HL-60 (cell line): Measurements from ENCODE around the gene GNS.

ENCODE experiments used
- DNase-seq, 2 experiments: peaks; one replicate each; pipeline ENCODE4 v3.0.0-alpha.2; 2010 to 2020; ENCODE audit warnings: low read depth in 1 of 2, low spot score in 1 of 2
- H3K27ac ChIP-seq: fragments of 250-450 bp; sonication (Bioruptor Pico); replicated peaks from 2 replicates; pipeline ENCODE4 v1.5.1; 2020; ENCODE audit warnings: mild to moderate bottlenecking, moderate library complexity
- H3K27me3 ChIP-seq: fragments of 250-450 bp; sonication (Bioruptor Pico); 2 replicates; pipeline ENCODE4 v1.5.1; 2021; ENCODE audit warnings: mild to moderate bottlenecking, moderate library complexity; ENCODE audit not compliant: insufficient read depth, poor library complexity, severe bottlenecking
- H3K4me3 ChIP-seq: replicated peaks from 2 replicates; pipeline ENCODE4 v1.5.1; 2011; ENCODE audit warnings: mild to moderate bottlenecking, control low read depth, low read length; ENCODE audit not compliant: insufficient read depth
- GABPA ChIP-seq: IDR thresholded peaks from 2 replicates; pipeline ENCODE4 v1.6.1; 2012; ENCODE audit warnings: low read depth
- POLR2AphosphoS5 ChIP-seq: IDR thresholded peaks from 2 replicates; pipeline ENCODE4 v1.6.1; 2012; ENCODE audit warnings: low read depth
- SPI1 ChIP-seq: IDR thresholded peaks from 2 replicates; pipeline ENCODE4 v1.6.1; 2012; ENCODE audit warnings: low read depth, mild to moderate bottlenecking, borderline replicate concordance
- TF ChIP-seq, protein P1 (sequence below): IDR thresholded peaks from one replicate; pipeline ENCODE4 v1.5.1; 2011; ENCODE audit warnings: low read length, control low read depth, inconsistent platforms; ENCODE audit not compliant: insufficient read depth
- TF ChIP-seq, protein P2 (sequence below): IDR thresholded peaks from 2 replicates; pipeline ENCODE4 v1.6.1; 2012; ENCODE audit warnings: low read depth; ENCODE audit not compliant: insufficient replicate concordance

GNS gene

GRCh38 chr12:64714551-64714968 lies 44.6 kb downstream of the GNS start:
- DNase-seq, result peak in 1 of 2 experiments; percentile 45
- Histone ChIP-seq H3K4me3 (no peak overlapping the region), H3K27ac (peak overlapping the region; percentile 45), H3K27me3 (no peaks in the 10 kb centered on the region)
- TF ChIP-seq, protein P1, sequence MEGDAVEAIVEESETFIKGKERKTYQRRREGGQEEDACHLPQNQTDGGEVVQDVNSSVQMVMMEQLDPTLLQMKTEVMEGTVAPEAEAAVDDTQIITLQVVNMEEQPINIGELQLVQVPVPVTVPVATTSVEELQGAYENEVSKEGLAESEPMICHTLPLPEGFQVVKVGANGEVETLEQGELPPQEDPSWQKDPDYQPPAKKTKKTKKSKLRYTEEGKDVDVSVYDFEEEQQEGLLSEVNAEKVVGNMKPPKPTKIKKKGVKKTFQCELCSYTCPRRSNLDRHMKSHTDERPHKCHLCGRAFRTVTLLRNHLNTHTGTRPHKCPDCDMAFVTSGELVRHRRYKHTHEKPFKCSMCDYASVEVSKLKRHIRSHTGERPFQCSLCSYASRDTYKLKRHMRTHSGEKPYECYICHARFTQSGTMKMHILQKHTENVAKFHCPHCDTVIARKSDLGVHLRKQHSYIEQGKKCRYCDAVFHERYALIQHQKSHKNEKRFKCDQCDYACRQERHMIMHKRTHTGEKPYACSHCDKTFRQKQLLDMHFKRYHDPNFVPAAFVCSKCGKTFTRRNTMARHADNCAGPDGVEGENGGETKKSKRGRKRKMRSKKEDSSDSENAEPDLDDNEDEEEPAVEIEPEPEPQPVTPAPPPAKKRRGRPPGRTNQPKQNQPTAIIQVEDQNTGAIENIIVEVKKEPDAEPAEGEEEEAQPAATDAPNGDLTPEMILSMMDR, result no peak
- TF ChIP-seq POLR2AphosphoS5 (no peak), SPI1 (no peak), GABPA (no peak)
- TF ChIP-seq, protein P2, sequence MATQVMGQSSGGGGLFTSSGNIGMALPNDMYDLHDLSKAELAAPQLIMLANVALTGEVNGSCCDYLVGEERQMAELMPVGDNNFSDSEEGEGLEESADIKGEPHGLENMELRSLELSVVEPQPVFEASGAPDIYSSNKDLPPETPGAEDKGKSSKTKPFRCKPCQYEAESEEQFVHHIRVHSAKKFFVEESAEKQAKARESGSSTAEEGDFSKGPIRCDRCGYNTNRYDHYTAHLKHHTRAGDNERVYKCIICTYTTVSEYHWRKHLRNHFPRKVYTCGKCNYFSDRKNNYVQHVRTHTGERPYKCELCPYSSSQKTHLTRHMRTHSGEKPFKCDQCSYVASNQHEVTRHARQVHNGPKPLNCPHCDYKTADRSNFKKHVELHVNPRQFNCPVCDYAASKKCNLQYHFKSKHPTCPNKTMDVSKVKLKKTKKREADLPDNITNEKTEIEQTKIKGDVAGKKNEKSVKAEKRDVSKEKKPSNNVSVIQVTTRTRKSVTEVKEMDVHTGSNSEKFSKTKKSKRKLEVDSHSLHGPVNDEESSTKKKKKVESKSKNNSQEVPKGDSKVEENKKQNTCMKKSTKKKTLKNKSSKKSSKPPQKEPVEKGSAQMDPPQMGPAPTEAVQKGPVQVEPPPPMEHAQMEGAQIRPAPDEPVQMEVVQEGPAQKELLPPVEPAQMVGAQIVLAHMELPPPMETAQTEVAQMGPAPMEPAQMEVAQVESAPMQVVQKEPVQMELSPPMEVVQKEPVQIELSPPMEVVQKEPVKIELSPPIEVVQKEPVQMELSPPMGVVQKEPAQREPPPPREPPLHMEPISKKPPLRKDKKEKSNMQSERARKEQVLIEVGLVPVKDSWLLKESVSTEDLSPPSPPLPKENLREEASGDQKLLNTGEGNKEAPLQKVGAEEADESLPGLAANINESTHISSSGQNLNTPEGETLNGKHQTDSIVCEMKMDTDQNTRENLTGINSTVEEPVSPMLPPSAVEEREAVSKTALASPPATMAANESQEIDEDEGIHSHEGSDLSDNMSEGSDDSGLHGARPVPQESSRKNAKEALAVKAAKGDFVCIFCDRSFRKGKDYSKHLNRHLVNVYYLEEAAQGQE, result no peak

DNA sequence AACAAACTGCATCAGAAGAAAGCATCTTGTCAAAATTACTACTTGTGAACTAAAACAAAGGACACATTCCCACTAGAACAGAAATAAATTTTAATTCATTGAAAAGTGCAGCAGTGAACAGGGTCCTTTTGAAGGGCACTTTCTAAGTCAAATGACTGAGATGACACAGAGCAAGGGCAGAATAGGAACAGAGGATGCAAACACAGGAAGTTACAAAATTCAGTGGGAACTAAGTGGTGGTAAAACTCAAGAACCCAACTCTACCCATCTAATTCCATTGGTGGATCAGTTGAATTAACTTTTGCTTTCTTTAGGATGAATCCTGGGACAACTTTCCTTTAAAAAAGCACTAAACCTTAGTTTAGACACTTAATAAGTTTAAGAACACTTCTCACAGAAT lies 45.8 kb downstream of the GNS start:
- H3K27me3 ChIP-seq, result no peaks in the 10 kb centered on the region
- no peak overlapping the region for H3K4me3 ChIP-seq
- DNase-seq, result peak; percentile 30 to 51
- TF ChIP-seq SPI1 (peak; percentile 38; the same call in 1 of the 2 replicates), POLR2AphosphoS5 (no peak), GABPA (no peak)
- TF ChIP-seq, protein P2, result no peak
- TF ChIP-seq, protein P1, result no peak
- peak overlapping the region; percentile 1; the same call in 1 of the 2 replicates for H3K27ac ChIP-seq

DNA sequence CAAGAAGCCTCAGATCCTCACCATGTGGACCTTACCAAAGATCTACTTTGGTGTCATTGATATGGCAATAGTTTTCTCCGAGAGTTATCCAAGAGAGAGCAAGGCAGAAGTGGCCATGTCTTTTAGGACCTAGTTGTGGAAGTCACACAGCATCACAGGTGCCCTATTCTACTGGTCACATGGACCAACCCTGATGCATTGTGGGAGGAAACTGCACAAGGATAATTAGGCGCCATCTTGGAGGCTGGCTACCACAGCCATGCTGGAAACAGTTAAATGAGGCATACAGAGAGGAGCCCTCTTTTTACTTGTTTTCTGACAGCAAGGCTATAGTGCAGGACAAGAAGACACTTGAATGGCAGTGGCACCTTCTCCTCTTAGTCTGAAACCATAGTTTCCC lies 49.8 kb downstream of the GNS start:
- TF ChIP-seq POLR2AphosphoS5 (no peak), GABPA (no peak)
- TF ChIP-seq, protein P2, result no peak

DNA sequence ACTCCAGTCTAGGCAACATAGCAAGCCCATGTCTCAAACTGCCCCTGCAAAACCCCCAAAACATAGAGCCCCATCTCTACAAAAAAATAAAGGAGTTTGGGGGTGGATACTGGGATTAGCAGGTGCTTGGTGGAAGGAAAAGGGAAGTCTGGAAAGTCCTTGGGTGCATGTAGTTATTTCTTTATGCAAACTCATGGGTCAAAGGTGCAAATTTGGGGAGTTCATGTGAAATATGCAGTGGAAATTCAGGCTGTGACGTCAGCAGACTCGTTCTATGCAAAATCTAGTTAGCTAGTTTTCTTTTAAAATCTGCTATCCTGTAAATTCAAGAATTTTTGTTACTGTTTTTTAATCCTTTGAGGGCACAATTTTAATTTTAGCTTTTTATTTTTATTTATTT lies 51.3 kb downstream of the GNS start:
- H3K27me3 ChIP-seq, result no peaks in the 10 kb centered on the region
- DNase-seq, result no peak
- no peak overlapping the region for H3K27ac ChIP-seq
- H3K4me3 ChIP-seq, result no peak overlapping the region
- TF ChIP-seq GABPA (no peak), SPI1 (no peak), POLR2AphosphoS5 (no peak)
- TF ChIP-seq, protein P2, result no peak
- TF ChIP-seq, protein P1, result no peak

More for the DNA sequence above, 49.8 kb downstream of the GNS start:
- no peak for DNase-seq
- Histone ChIP-seq H3K27me3 (no peaks in the 10 kb centered on the region), H3K4me3 (no peak overlapping the region), H3K27ac (no peak overlapping the region)
